Kidney tubule cell (primary cell): Measurements from ENCODE around the gene SCN10A.

Source experiments
- DNase-seq: peaks from one replicate; pipeline ENCODE4 v3.0.0-alpha.2; 2018; ENCODE audit warnings: low spot score

SCN10A gene

GRCh38 chr3:38651153-38651789, 164.7 kb downstream of the SCN10A start:
- peak; percentile 66 for DNase-seq

GRCh38 chr3:38650248-38650951, 165.6 kb downstream of the SCN10A start:
- no peak for DNase-seq

- peak; percentile 52 for DNase-seq
These were observed 166.3 kb downstream of the SCN10A start, which contains the start of gene SCN5A for GRCh38 chr3:38649500-38650247. Gene SCN5A, minus strand, starts transcription at chr3:38649687. Its CDS starts 16,380 bp downstream, at chr3:38633307.

GRCh38 chr3:38648659-38649499, 167.1 kb downstream of the SCN10A start:
- no peak for DNase-seq

GRCh38 chr3:38648024-38648658, 167.9 kb downstream of the SCN10A start:
- DNase-seq: no peak

- no peak for DNase-seq
These were observed 168.6 kb downstream of the SCN10A start for GRCh38 chr3:38647217-38647970.
